Activated CD8-positive, alpha-beta T cell treated with anti-CD3 and anti-CD28 coated beads for 36 hours (primary cell): ENCODE data around the gene ENAH. TPM values are rescaled to one million over a fixed set of nuclear protein-coding genes. Genes with fewer than 3 reads are reported as not detected.
"Not testable (repeated sequence)": the region's sequence is repeated elsewhere in the genome, so short reads cannot be mapped to it uniquely, and the experiment has no call there.

Experiments used
- ATAC-seq: fragments of 200-7000 bp; cut with Tn5 transposase; one replicate; pipeline ENCODE4 v1.10.0; 2021; ENCODE audit warnings: mild to moderate bottlenecking, moderate library complexity
- CTCF ChIA-PET: fragments of 350-600 bp; sonication (Branson Sonifier 250); formaldehyde crosslinking; loops from one replicate; lab custom pipeline; 2021; ENCODE audit warnings: antibody characterized with exemption; lab: Charles Lee
- POLR2A ChIA-PET: fragments of 350-600 bp; sonication (Branson Sonifier 250); formaldehyde crosslinking; loops from one replicate; lab custom pipeline; 2021; ENCODE audit warnings: antibody characterized with exemption; lab: Charles Lee
- DNase-seq: peaks from one replicate; pipeline ENCODE4 v3.0.0-alpha.2; 2020
- H3K27ac Mint-ChIP-seq: one replicate; pipeline ENCODE4 v1.8.0; 2021; ENCODE audit warnings: mild to moderate bottlenecking, mixed read lengths
- H3K27me3 Mint-ChIP-seq: one replicate; pipeline ENCODE4 v1.8.0; 2021; ENCODE audit warnings: mixed read lengths
- H3K36me3 Mint-ChIP-seq: one replicate; pipeline ENCODE4 v1.8.0; 2021; ENCODE audit warnings: low read depth, mixed read lengths
- H3K4me1 Mint-ChIP-seq: one replicate; pipeline ENCODE4 v1.8.0; 2021; ENCODE audit warnings: low read depth, mixed read lengths
- H3K4me3 Mint-ChIP-seq: one replicate; pipeline ENCODE4 v1.8.0; 2021; ENCODE audit warnings: mild to moderate bottlenecking, moderate library complexity, mixed read lengths
- H3K9me3 Mint-ChIP-seq: one replicate; pipeline ENCODE4 v1.8.0; 2021; ENCODE audit warnings: mixed read lengths
- CTCF ChIP-seq: fragments of 200-600 bp; IDR thresholded peaks from one replicate; pipeline ENCODE4 v1.8.0; 2022; ENCODE audit warnings: antibody characterized with exemption, mild to moderate bottlenecking
- intact Hi-C: fragments of 100-400 bp; cut with micrococcal nuclease; formaldehyde crosslinking; loops from one replicate; pipeline ENCODE4 v1.10.0; 2022
- total RNA-seq, 2 experiments: library from RNA; stranded (reverse); gene quantifications; one replicate each; pipeline ENCODE4 v1.2.3, GENCODE V29; 2021

The ENAH gene
- total RNA-seq, 2 experiments from 2014 or later, result 0.51 to 0.65 TPM

GRCh38 chr1:225511828-225512381 lies 141.0 kb downstream of the ENAH start:
- no peaks in the 10 kb centered on the region for H3K9me3 Mint-ChIP-seq
- H3K27me3 Mint-ChIP-seq, result peaks cover 3% of the 10 kb centered on the region
- H3K4me3 Mint-ChIP-seq, result no peak overlapping the region
- POLR2A ChIA-PET, result interaction anchor here (0.6 kb wide), 1 partner anchor 757 kb away, joined by 3 read pairs; no protein-coding TSS in a partner anchor
- H3K4me1 Mint-ChIP-seq, result peaks cover 4% of the 10 kb centered on the region
- ATAC-seq (no peak), DNase-seq (no peak)
- no peak for TF ChIP-seq CTCF
- CTCF ChIA-PET, result no interaction called here
- H3K36me3 Mint-ChIP-seq, result no peaks in the 10 kb centered on the region
- no peak overlapping the region for H3K27ac Mint-ChIP-seq
- intact Hi-C loops, result no loop called here

GRCh38 chr1:225510740-225511139 lies 142.2 kb downstream of the ENAH start:
- H3K4me1 Mint-ChIP-seq, DNase-seq, ATAC-seq, H3K9me3 Mint-ChIP-seq, H3K27ac Mint-ChIP-seq, intact Hi-C loops, POLR2A ChIA-PET, H3K27me3 Mint-ChIP-seq, H3K4me3 Mint-ChIP-seq, H3K36me3 Mint-ChIP-seq: not testable (repeated sequence)
- CTCF ChIA-PET, result interaction anchor here (1.1 to 2.0 kb wide), 2 partner anchors 11 to 36 kb away, joined by 3 to 6 read pairs; no protein-coding TSS in a partner anchor

GRCh38 chr1:225509770-225510169 lies 143.2 kb downstream of the ENAH start:
- Mint-ChIP-seq H3K9me3 (no peaks in the 10 kb centered on the region), H3K36me3 (no peaks in the 10 kb centered on the region), H3K27me3 (peaks cover 3% of the 10 kb centered on the region), H3K27ac (no peak overlapping the region), H3K4me1 (peaks cover 4% of the 10 kb centered on the region), H3K4me3 (no peak overlapping the region)
- POLR2A ChIA-PET, result no interaction called here
- ATAC-seq (no peak), DNase-seq (no peak)
- CTCF ChIA-PET, result interaction anchor here (1.1 to 2.0 kb wide), 2 partner anchors 10 to 29 kb away, joined by 4 to 6 read pairs; no protein-coding TSS in a partner anchor
- intact Hi-C loops, result no loop called here
- no peak for TF ChIP-seq CTCF

- no peak for TF ChIP-seq CTCF
- no peaks in the 10 kb centered on the region for H3K9me3 Mint-ChIP-seq
- ATAC-seq, result no peak
These were observed 143.6 kb downstream of the ENAH start for GRCh38 chr1:225509376-225509707.

GRCh38 chr1:225508538-225509375 lies 144.2 kb downstream of the ENAH start:
- ChIA-PET POLR2A (no interaction called here), CTCF (interaction anchor here (0.6 to 2.9 kb wide), 5 partner anchors 9 to 130 kb away, joined by 3 to 10 read pairs (median 4); no protein-coding TSS in a partner anchor)
- peak; percentile 6 for DNase-seq

More at GRCh38 chr1:225509376-225509707, 143.6 kb downstream of the ENAH start:
- peaks cover 3% of the 10 kb centered on the region for H3K27me3 Mint-ChIP-seq
- POLR2A ChIA-PET, result no interaction called here
- H3K4me3 Mint-ChIP-seq, result no peak overlapping the region
- no peaks in the 10 kb centered on the region for H3K36me3 Mint-ChIP-seq
- H3K27ac Mint-ChIP-seq, result no peak overlapping the region
- CTCF ChIA-PET, result interaction anchor here (1.0 to 2.0 kb wide), 3 partner anchors 10 to 35 kb away, joined by 4 to 6 read pairs (median 4); no protein-coding TSS in a partner anchor
- DNase-seq, result no peak
- intact Hi-C loops, result no loop called here
- peaks cover 4% of the 10 kb centered on the region for H3K4me1 Mint-ChIP-seq

More at GRCh38 chr1:225508538-225509375, 144.2 kb downstream of the ENAH start:
- peak; percentile 56 for ATAC-seq
- peaks cover 3% of the 10 kb centered on the region for H3K27me3 Mint-ChIP-seq
- no peaks in the 10 kb centered on the region for H3K9me3 Mint-ChIP-seq
- peaks cover 4% of the 10 kb centered on the region for H3K4me1 Mint-ChIP-seq
- no peaks in the 10 kb centered on the region for H3K36me3 Mint-ChIP-seq
- TF ChIP-seq CTCF, result no peak
- H3K4me3 Mint-ChIP-seq, result no peak overlapping the region
- intact Hi-C loops, result no loop called here
- no peak overlapping the region for H3K27ac Mint-ChIP-seq
